RKO (cell line): ENCODE results near the gene PTGIS.

Experiments
- DNase-seq: peaks from one replicate; pipeline ENCODE4 v3.0.0-alpha.2; 2016; ENCODE audit warnings: low spot score

Gene PTGIS

GRCh38 chr20:49469060-49469459 lies 98.9 kb downstream of the PTGIS start:
- DNase-seq = no peak

- DNase-seq = no peak
Observed at GRCh38 chr20:49468412-49468811, 99.5 kb downstream of the PTGIS start.

GRCh38 chr20:49466114-49466912 lies 101.6 kb downstream of the PTGIS start:
- DNase-seq = no peak

GRCh38 chr20:49464556-49464955 lies 103.4 kb downstream of the PTGIS start:
- DNase-seq = no peak

- DNase-seq = no peak
Observed at GRCh38 chr20:49462626-49463025, 105.3 kb downstream of the PTGIS start.

GRCh38 chr20:49461894-49462620 lies 105.9 kb downstream of the PTGIS start:
- no peak for DNase-seq

GRCh38 chr20:49460916-49461315 lies 107.0 kb downstream of the PTGIS start:
- DNase-seq = no peak

- DNase-seq = no peak
Observed at GRCh38 chr20:49460131-49460530, 107.8 kb downstream of the PTGIS start.

GRCh38 chr20:49459684-49460083 lies 108.3 kb downstream of the PTGIS start:
- no peak for DNase-seq

- DNase-seq = no peak
Observed at GRCh38 chr20:49457444-49457843, 110.5 kb downstream of the PTGIS start.

GRCh38 chr20:49456646-49457045 lies 111.3 kb downstream of the PTGIS start:
- no peak for DNase-seq

- no peak for DNase-seq
Observed at GRCh38 chr20:49455691-49456090, 112.2 kb downstream of the PTGIS start.
